Astrocyte (in vitro differentiated cells and primary cell): Measurements from ENCODE around the gene SAMD14. TPM values are rescaled to one million over a fixed set of nuclear protein-coding genes. Genes with fewer than 3 reads are reported as not detected.

ENCODE experiments used
- DNase-seq: peaks from one replicate; pipeline ENCODE4 v3.0.0-alpha.2; 2010; ENCODE audit warnings: low read depth
- FAIRE-seq: peaks from 2 replicates; lab custom pipeline; 2011; peaks lifted over from hg19 to GRCh38; lab: Jason Lieb, UNC
- H2AFZ ChIP-seq: 2 replicates; pipeline ENCODE4 v1.6.0; 2012; ENCODE audit warnings: low read depth, low read length, inconsistent platforms
- H3K27ac ChIP-seq: 2 replicates; pipeline ENCODE4 v1.5.1; 2011; ENCODE audit warnings: low read depth, low read length, inconsistent platforms
- H3K27me3 ChIP-seq: 2 replicates; pipeline ENCODE4 v1.6.0; 2011; ENCODE audit warnings: low read length, inconsistent platforms; ENCODE audit not compliant: insufficient read depth
- H3K36me3 ChIP-seq: 2 replicates; pipeline ENCODE4 v1.5.1; 2011; ENCODE audit warnings: low read length, inconsistent platforms; ENCODE audit not compliant: insufficient read depth
- H3K4me1 ChIP-seq: 2 replicates; pipeline ENCODE4 v1.5.1; 2011; ENCODE audit warnings: low read length, inconsistent platforms; ENCODE audit not compliant: insufficient read depth
- H3K4me2 ChIP-seq: 2 replicates; pipeline ENCODE4 v1.6.0; 2012; ENCODE audit warnings: low read length, inconsistent platforms
- H3K4me3 ChIP-seq: 2 replicates; pipeline ENCODE4 v1.5.1; 2011; ENCODE audit warnings: low read depth, mild to moderate bottlenecking, low read length, inconsistent platforms; ENCODE audit not compliant: insufficient read depth
- H3K79me2 ChIP-seq: 2 replicates; pipeline ENCODE4 v1.6.0; 2012; ENCODE audit warnings: mild to moderate bottlenecking, low read length, inconsistent platforms; ENCODE audit not compliant: insufficient read depth
- H3K9ac ChIP-seq: 2 replicates; pipeline ENCODE4 v1.6.0; 2012; ENCODE audit warnings: mild to moderate bottlenecking, low read length, inconsistent platforms
- H3K9me3 ChIP-seq: 2 replicates; pipeline ENCODE4 v1.5.1; 2012; ENCODE audit warnings: low read depth, mild to moderate bottlenecking, low read length, inconsistent platforms; ENCODE audit not compliant: insufficient read depth
- H4K20me1 ChIP-seq: 2 replicates; pipeline ENCODE4 v1.6.0; 2012; ENCODE audit warnings: low read length, inconsistent platforms; ENCODE audit not compliant: insufficient read depth
- H3K27ac Mint-ChIP-seq: one replicate; pipeline ENCODE4 v1.8.0; 2021; ENCODE audit warnings: mild to moderate bottlenecking, mixed read lengths; ENCODE audit not compliant: unreplicated experiment
- H3K27me3 Mint-ChIP-seq: one replicate; pipeline ENCODE4 v1.8.0; 2021; ENCODE audit warnings: low read depth, mixed read lengths; ENCODE audit not compliant: unreplicated experiment
- H3K36me3 Mint-ChIP-seq: one replicate; pipeline ENCODE4 v1.8.0; 2021; ENCODE audit warnings: low read depth, mixed read lengths; ENCODE audit not compliant: unreplicated experiment
- H3K4me1 Mint-ChIP-seq: one replicate; pipeline ENCODE4 v1.8.0; 2021; ENCODE audit warnings: low read depth, mixed read lengths; ENCODE audit not compliant: unreplicated experiment
- H3K4me3 Mint-ChIP-seq: one replicate; pipeline ENCODE4 v1.8.0; 2021; ENCODE audit warnings: mild to moderate bottlenecking, moderate library complexity, mixed read lengths; ENCODE audit not compliant: unreplicated experiment
- H3K9me3 Mint-ChIP-seq: one replicate; pipeline ENCODE4 v1.8.0; 2021; ENCODE audit warnings: mild to moderate bottlenecking, mixed read lengths; ENCODE audit not compliant: unreplicated experiment
- EZH2 ChIP-seq: IDR thresholded peaks from 2 replicates; pipeline ENCODE4 v1.6.1; 2012; ENCODE audit warnings: mild to moderate bottlenecking, low read length, inconsistent platforms; ENCODE audit not compliant: insufficient read depth
- total RNA-seq: library from RNA; stranded (reverse); gene quantifications from 2 replicates; pipeline ENCODE4 v1.2.1, GENCODE V29; 2021
- TF ChIP-seq, protein P1 (sequence below): IDR thresholded peaks from 2 replicates; pipeline ENCODE4 v1.5.1; 2011; ENCODE audit warnings: low read depth, mild to moderate bottlenecking, inconsistent platforms, low read length, moderate library complexity; ENCODE audit not compliant: insufficient read depth

The SAMD14 gene
- total RNA-seq, 1 donor from 2014 or later = 10.8 TPM

DNA sequence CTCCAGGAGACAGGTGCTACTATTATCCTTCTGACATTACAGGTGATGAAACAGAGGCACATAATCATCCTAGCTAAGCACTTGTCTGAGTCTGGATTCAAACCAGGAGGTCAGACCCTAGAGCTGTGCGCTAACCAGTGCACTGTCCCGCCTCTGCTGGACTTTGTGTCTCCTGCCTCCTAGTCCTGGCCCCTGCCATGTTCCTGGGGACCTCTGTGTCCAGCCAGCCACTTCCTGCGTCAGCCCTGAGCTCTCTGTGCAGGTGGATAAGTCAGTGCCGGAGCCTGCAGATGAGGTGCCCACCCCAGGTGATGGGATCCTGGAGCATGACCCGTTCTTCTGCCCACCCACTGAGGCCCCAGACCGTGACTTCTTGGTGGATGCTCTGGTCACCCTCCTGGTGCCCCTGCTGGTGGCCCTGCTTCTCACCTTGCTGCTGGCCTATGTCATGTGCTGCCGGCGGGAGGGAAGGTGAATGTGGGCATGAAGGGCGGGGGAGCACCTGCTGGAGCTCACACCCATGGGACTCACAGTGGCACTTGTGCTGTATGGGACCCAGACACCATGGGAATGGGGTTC is 40.0 kb upstream of the SAMD14 start:
- H3K27me3 ChIP-seq = no peaks in the 10 kb centered on the region
- no peaks in the 10 kb centered on the region for H3K36me3 Mint-ChIP-seq
- H3K9me3 ChIP-seq = no peaks in the 10 kb centered on the region
- no peak overlapping the region for H2AFZ ChIP-seq
- no peaks in the 10 kb centered on the region for H3K79me2 ChIP-seq
- no peak for FAIRE-seq
- no peaks in the 10 kb centered on the region for H3K36me3 ChIP-seq
- H3K9me3 Mint-ChIP-seq = peaks cover 3% of the 10 kb centered on the region
- H3K4me3 Mint-ChIP-seq = no peak overlapping the region
- H3K27me3 Mint-ChIP-seq = peaks cover 7% of the 10 kb centered on the region
- peaks cover 24% of the 10 kb centered on the region for H3K4me1 Mint-ChIP-seq
- H3K27ac Mint-ChIP-seq = peak overlapping the region; percentile 18
- H3K27ac ChIP-seq = no peak overlapping the region
- H3K4me1 ChIP-seq = peaks cover 18% of the 10 kb centered on the region
- peak overlapping the region; percentile 38 for H3K9ac ChIP-seq
- H3K4me2 ChIP-seq = no peak overlapping the region
- no peak for TF ChIP-seq EZH2
- TF ChIP-seq, protein P1, sequence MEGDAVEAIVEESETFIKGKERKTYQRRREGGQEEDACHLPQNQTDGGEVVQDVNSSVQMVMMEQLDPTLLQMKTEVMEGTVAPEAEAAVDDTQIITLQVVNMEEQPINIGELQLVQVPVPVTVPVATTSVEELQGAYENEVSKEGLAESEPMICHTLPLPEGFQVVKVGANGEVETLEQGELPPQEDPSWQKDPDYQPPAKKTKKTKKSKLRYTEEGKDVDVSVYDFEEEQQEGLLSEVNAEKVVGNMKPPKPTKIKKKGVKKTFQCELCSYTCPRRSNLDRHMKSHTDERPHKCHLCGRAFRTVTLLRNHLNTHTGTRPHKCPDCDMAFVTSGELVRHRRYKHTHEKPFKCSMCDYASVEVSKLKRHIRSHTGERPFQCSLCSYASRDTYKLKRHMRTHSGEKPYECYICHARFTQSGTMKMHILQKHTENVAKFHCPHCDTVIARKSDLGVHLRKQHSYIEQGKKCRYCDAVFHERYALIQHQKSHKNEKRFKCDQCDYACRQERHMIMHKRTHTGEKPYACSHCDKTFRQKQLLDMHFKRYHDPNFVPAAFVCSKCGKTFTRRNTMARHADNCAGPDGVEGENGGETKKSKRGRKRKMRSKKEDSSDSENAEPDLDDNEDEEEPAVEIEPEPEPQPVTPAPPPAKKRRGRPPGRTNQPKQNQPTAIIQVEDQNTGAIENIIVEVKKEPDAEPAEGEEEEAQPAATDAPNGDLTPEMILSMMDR = no peak
- no peak overlapping the region for H3K4me3 ChIP-seq
- no peak for DNase-seq
- no peaks in the 10 kb centered on the region for H4K20me1 ChIP-seq

DNA sequence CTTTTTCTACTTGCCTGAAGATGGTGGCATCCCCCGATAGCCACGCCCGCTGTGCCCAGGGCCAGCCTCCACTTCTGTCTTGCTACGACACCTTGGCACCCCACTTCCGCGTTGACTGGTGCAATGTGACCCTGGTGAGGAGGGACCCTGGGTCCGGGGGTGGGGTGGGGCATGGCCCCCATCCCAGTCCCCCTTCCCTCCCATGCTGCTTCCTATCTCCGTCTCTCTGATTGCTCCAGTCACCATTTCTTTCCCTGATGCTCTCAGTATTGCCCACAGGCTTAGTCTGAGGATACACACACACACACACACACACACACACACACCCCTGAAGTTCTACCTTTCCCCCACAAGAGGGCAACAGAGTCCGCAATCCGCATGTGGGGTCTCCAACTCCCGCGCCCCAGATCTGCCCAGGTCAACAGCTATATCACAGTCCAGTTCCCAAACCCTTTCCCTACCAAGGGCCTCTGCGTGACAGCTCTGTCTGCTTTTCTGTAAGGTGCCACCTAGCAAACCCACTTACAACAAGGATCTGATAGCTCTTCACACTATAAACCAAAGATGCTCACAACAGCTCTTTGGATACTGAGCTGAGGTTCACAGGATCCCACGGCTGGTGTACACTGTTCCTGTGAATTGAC is 39.3 kb upstream of the SAMD14 start:
- no peaks in the 10 kb centered on the region for H3K9me3 ChIP-seq
- no peaks in the 10 kb centered on the region for H3K36me3 ChIP-seq
- DNase-seq (no peak), FAIRE-seq (no peak)
- peak overlapping the region; percentile 38 for H3K9ac ChIP-seq
- H3K27me3 ChIP-seq = no peaks in the 10 kb centered on the region
- peaks cover 18% of the 10 kb centered on the region for H3K4me1 ChIP-seq
- no peak overlapping the region for H3K4me2 ChIP-seq
- TF ChIP-seq EZH2 = no peak
- TF ChIP-seq, protein P1 = peak; percentile 81
- Mint-ChIP-seq H3K4me1 (peaks cover 21% of the 10 kb centered on the region), H3K4me3 (no peak overlapping the region), H3K27me3 (peaks cover 7% of the 10 kb centered on the region), H3K9me3 (peaks cover 3% of the 10 kb centered on the region), H3K36me3 (no peaks in the 10 kb centered on the region), H3K27ac (peak overlapping the region; percentile 93)
- no peaks in the 10 kb centered on the region for H3K79me2 ChIP-seq
- H4K20me1 ChIP-seq = no peaks in the 10 kb centered on the region
- H2AFZ ChIP-seq = no peak overlapping the region
- H3K4me3 ChIP-seq = no peak overlapping the region
- peak overlapping the region; percentile 7 for H3K27ac ChIP-seq

DNA sequence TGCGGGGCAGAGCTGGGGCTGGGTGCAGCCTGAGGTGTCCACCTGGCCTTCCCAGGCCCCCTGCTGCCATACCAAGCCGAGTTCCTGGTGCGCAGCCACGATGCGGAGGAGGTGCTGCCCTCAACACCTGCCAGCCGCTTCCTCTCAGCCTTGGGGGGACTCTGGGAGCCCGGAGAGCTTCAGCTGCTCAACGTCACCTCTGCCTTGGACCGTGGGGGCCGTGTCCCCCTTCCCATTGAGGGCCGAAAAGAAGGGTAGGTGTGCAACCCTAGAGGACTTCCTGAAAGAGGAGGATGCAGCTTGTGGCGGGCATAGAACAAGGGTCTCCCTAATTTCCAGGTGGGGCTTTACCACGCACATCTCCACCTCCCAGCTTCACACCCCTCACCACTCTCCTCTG is 38.4 kb upstream of the SAMD14 start:
- no peak for DNase-seq
- peaks cover 7% of the 10 kb centered on the region for H3K27me3 Mint-ChIP-seq

More for the DNA sequence above, 38.4 kb upstream of the SAMD14 start:
- no peak overlapping the region for H3K27ac ChIP-seq
- Mint-ChIP-seq H3K4me1 (peaks cover 13% of the 10 kb centered on the region), H3K36me3 (no peaks in the 10 kb centered on the region), H3K9me3 (peaks cover 3% of the 10 kb centered on the region), H3K27ac (peak overlapping the region; percentile 26), H3K4me3 (no peak overlapping the region)
- no peak overlapping the region for H2AFZ ChIP-seq
- no peak overlapping the region for H3K9ac ChIP-seq
- no peaks in the 10 kb centered on the region for H3K9me3 ChIP-seq
- no peak overlapping the region for H3K4me2 ChIP-seq
- peaks cover 11% of the 10 kb centered on the region for H3K4me1 ChIP-seq
- H3K27me3 ChIP-seq = no peaks in the 10 kb centered on the region
- no peak overlapping the region for H3K4me3 ChIP-seq
- FAIRE-seq = no peak
- no peaks in the 10 kb centered on the region for H3K79me2 ChIP-seq
- no peaks in the 10 kb centered on the region for H3K36me3 ChIP-seq
- TF ChIP-seq, protein P1 = no peak
- no peak for TF ChIP-seq EZH2
- no peaks in the 10 kb centered on the region for H4K20me1 ChIP-seq
